OCI-LY1 (cell line): Measurements from ENCODE around the gene GIT2.

Source experiments
- CTCF ChIP-seq: fragments of 200-600 bp; sonication (generic), shearing (Covaris generic); IDR thresholded peaks from 2 replicates; pipeline ENCODE4 v1.5.1; 2017; ENCODE audit warnings: mild to moderate bottlenecking, antibody characterized with exemption, low read length, moderate library complexity, mixed read lengths
- EZH2 ChIP-seq: fragments of 200-600 bp; sonication (generic), shearing (Covaris generic); IDR thresholded peaks from 2 replicates; pipeline ENCODE4 v1.8.0; 2017; ENCODE audit warnings: borderline replicate concordance, mixed run types, mild to moderate bottlenecking, antibody characterized with exemption, low read length, moderate library complexity, mixed read lengths

DNA sequence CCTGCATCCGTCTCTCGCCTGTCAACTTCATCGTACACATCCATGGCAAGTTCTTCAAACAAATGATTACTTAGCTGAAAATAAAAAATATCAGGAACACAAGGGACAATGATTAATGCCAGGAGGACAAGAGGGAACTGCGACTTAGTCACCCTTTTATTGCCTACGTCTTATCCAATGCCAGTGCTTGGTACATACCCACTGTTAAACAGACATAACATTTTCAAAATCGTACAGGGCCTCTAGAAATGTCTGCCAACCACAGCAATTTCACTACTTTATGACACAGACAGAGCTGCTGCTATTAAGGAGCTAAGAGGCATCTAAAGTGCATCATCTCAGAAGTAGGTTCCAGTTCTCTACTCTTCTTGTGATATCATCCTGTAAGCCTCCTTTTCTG, 34.6 kb downstream of the GIT2 start:
- no peak for TF ChIP-seq EZH2
- no peak for TF ChIP-seq CTCF
